K562 (cell line): ENCODE measurements around the gene TDG. TPM values are rescaled to one million over a fixed set of nuclear protein-coding genes. Genes with fewer than 3 reads are reported as not detected.
A peak's percentile ranks its signal among the peaks of the same experiment; 100 is the strongest.

Experiments used
- ATF2 ChIP-seq: sonication (generic); formaldehyde crosslinking; IDR thresholded peaks from 2 replicates; pipeline ENCODE4 v1.8.1; 2022; ENCODE audit warnings: missing genetic modification reagents
- CUX1 ChIP-seq: fragments of 200-800 bp; sonication (Bioruptor generic); IDR thresholded peaks from 2 replicates; pipeline ENCODE4 v1.6.1; 2016; ENCODE audit warnings: missing genetic modification characterization, missing compliant biosample characterization
- NFRKB ChIP-seq: fragments of 450-650 bp; IDR thresholded peaks from 2 replicates; pipeline ENCODE4 v1.6.1; 2016; ENCODE audit warnings: low read depth
- NR3C1 ChIP-seq: sonication (generic); formaldehyde crosslinking; IDR thresholded peaks from 2 replicates; pipeline ENCODE4 v1.8.1; 2022; ENCODE audit warnings: missing genetic modification reagents
- SAP30 ChIP-seq: fragments of 200-600 bp; sonication (generic); IDR thresholded peaks from 2 replicates; pipeline ENCODE4 v1.6.1; 2012; ENCODE audit warnings: borderline replicate concordance, low read depth, mild to moderate bottlenecking, moderate library complexity, low read length, control low read depth, inconsistent platforms; ENCODE audit not compliant: insufficient read depth, poor library complexity, severe bottlenecking
- SIN3B ChIP-seq: fragments of 450-650 bp; IDR thresholded peaks from 2 replicates; pipeline ENCODE4 v1.6.1; 2017; ENCODE audit warnings: low read depth, mild to moderate bottlenecking, moderate library complexity
- SP1 ChIP-seq: sonication (generic); formaldehyde crosslinking; IDR thresholded peaks from 2 replicates; pipeline ENCODE4 v1.8.1; 2022; ENCODE audit warnings: mild to moderate bottlenecking, missing genetic modification reagents
- THAP12 ChIP-seq: fragments of 250-450 bp; sonication (Bioruptor Pico); IDR thresholded peaks from 2 replicates; pipeline ENCODE4 v1.9.0; 2021; ENCODE audit warnings: mild to moderate bottlenecking, inconsistent platforms
- YY1 ChIP-seq, 3 experiments: IDR thresholded peaks; 2 replicates each; pipeline ENCODE4 v1.6.1; 2011; ENCODE audit warnings: low read length in 2 of 3, mild to moderate bottlenecking in 2 of 3, moderate library complexity in 2 of 3, borderline replicate concordance in 1 of 3, control low read depth in 1 of 3, low read depth in 1 of 3; ENCODE audit not compliant: insufficient read depth in 3 of 3, insufficient replicate concordance in 2 of 3, control insufficient read depth in 1 of 3, insufficient read length in 1 of 3; ENCODE audit errors: extremely low read depth in 1 of 3
- ZBED1 ChIP-seq: IDR thresholded peaks from 2 replicates; pipeline ENCODE4 v1.6.1; 2014
- ZBTB7A ChIP-seq: IDR thresholded peaks from 2 replicates; pipeline ENCODE4 v1.6.1; 2011; ENCODE audit warnings: low read depth, mild to moderate bottlenecking, low read length, moderate library complexity, borderline replicate concordance; ENCODE audit not compliant: control insufficient read depth
- ZNF740 ChIP-seq, 3 experiments: fragments of 200-800 bp in 1 of 3; sonication (Bioruptor generic) in 1 of 3; sonication (generic) in 1 of 3; formaldehyde crosslinking in 1 of 3; IDR thresholded peaks; 2 replicates each; pipeline versions ENCODE4 v1.6.1 to v1.8.0; 2016 to 2022; ENCODE audit warnings: mild to moderate bottlenecking in 2 of 3, missing compliant biosample characterization in 2 of 3, missing genetic modification characterization in 2 of 3, missing genetic modification reagents in 1 of 3
- ZNF75A ChIP-seq: fragments of 450-650 bp; formaldehyde crosslinking; IDR thresholded peaks from 2 replicates; pipeline ENCODE4 v1.4.0; 2020; ENCODE audit warnings: mild to moderate bottlenecking
- polyA plus RNA-seq, 8 experiments: library from polyadenylated mRNA; depleted of rRNA in 4 of 8; stranded (reverse) in 5 of 8; unstranded in 3 of 8; fragments of >200 nt; fragmentation: Nextera tagmentation in 2 of 8; fragmentation: Illumina TruSeq in 1 of 8; extraction: Ambion mirVana in 2 of 8; extraction: Trizol in 1 of 8; gene quantifications; 2 replicates each; pipeline versions ENCODE4 v1.2.1 to v1.2.3, GENCODE V29; 2011 to 2014; ENCODE audit warnings: inconsistent platforms in 1 of 8, missing spikeins in 1 of 8
- total RNA-seq, 7 experiments: library from RNA; depleted of rRNA in 6 of 7; stranded (reverse); fragments of >200 nt in 6 of 7; fragmentation: Illumina TruSeq in 2 of 7; extraction: Trizol in 2 of 7; gene quantifications; 2 replicates each; pipeline versions ENCODE4 v1.2.1 to v1.2.3, GENCODE V29; 2011 to 2021; ENCODE audit warnings: low replicate concordance in 1 of 7
- TF ChIP-seq, protein P1 (sequence below): sonication (generic); formaldehyde crosslinking; IDR thresholded peaks from 2 replicates; pipeline ENCODE4 v1.9.0; 2022; ENCODE audit warnings: mild to moderate bottlenecking, missing genetic modification reagents

The TDG gene
- total and polyA plus RNA-seq, 9 of the 15 experiments (the other 6 are each of a cell fraction or from before 2014, with no cell fraction given): 37.6 to 77.2 (median 64.0) TPM

DNA sequence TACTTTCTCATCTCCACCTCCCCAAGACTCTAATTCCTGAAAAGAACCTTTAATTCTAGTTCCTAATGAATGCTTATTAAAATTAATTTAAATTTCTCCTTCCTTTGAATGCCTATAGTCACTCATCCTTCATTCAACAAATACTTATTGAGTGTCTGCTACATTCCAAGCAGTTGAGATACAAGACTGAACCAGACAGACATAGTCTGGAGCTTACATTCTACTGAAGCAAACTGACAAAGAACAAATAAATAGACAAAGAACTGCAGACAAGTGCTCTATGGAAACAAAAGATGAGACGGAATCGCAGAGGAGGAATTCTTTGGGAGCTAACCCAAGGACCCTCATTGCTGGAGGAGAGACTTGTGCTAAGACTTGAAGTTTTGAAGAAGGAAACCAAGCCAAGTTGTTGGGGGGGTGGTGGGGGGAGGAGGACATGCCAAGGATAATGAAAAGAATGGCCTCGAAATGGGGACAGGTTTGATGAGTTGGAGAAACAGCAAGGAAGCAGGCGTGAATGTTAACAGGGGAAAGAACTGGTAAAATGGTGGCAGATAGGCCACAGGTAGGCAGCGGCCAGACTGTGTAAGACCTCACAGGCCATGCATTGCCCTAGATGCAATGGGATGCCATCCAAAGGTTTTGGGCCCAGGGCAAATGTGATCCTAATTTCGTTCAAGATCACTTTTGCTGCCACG is 9.7 kb upstream of the TDG start (continued):
- TF ChIP-seq CUX1 (CRISPR knock-in tag): no peak
- TF ChIP-seq SIN3B: no peak
- TF ChIP-seq, protein P1, sequence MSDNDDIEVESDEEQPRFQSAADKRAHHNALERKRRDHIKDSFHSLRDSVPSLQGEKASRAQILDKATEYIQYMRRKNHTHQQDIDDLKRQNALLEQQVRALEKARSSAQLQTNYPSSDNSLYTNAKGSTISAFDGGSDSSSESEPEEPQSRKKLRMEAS (CRISPR knock-in tag): 0 out of 2 replicates have a peak, but pooled peaks have one; percentile 6
- TF ChIP-seq ZNF75A (CRISPR knock-in tag): no peak
- 0 out of 2 replicates have a peak, but pooled peaks have one; percentile 38 for TF ChIP-seq ZBED1
- peak; percentile 80; the same call in 1 of the 2 replicates for TF ChIP-seq ZNF740 (CRISPR knock-in tag; IDR thresholded peaks at IDR 0.05)
- peak in 1 of 2 experiments; percentile 71; a peak in 2 of 4 replicates for TF ChIP-seq ZNF740 (tag; IDR thresholded peaks at IDR 0.05)
- peak in 1 of 3 experiments; percentile 43 for TF ChIP-seq YY1 (IDR thresholded peaks at IDR 0.05; ENCODE audit: borderline replicate concordance in 1 of 3, control insufficient read depth in 1 of 3, extremely low read depth in 1 of 3, insufficient read depth in 3 of 3, insufficient read length in 1 of 3, insufficient replicate concordance in 2 of 3, low read depth in 1 of 3, low read length in 2 of 3)
- TF ChIP-seq NR3C1: no peak
- no peak for TF ChIP-seq ATF2 (CRISPR knock-in tag)
- peak; percentile 1 for TF ChIP-seq SAP30
- no peak for TF ChIP-seq SP1 (CRISPR knock-in tag)
- no peak for TF ChIP-seq THAP12 (CRISPR knock-in tag)
- no peak for TF ChIP-seq NFRKB
- no peak for TF ChIP-seq ZBTB7A
